Measurements from ENCODE around the gene PPIL1. TPM values are rescaled to one million over a fixed set of nuclear protein-coding genes. Genes with fewer than 3 reads are reported as not detected.
"Not testable (repeated sequence)": the region's sequence is repeated elsewhere in the genome, so short reads cannot be mapped to it uniquely, and the experiment has no call there.

The PPIL1 gene
- 34.6 TPM for polyA plus RNA-seq (2013, experiment 1 of 2; ENCODE audit: insufficient read length)
- 34.4 TPM for polyA plus RNA-seq (2013, experiment 2 of 2; ENCODE audit: insufficient read length)

DNA sequence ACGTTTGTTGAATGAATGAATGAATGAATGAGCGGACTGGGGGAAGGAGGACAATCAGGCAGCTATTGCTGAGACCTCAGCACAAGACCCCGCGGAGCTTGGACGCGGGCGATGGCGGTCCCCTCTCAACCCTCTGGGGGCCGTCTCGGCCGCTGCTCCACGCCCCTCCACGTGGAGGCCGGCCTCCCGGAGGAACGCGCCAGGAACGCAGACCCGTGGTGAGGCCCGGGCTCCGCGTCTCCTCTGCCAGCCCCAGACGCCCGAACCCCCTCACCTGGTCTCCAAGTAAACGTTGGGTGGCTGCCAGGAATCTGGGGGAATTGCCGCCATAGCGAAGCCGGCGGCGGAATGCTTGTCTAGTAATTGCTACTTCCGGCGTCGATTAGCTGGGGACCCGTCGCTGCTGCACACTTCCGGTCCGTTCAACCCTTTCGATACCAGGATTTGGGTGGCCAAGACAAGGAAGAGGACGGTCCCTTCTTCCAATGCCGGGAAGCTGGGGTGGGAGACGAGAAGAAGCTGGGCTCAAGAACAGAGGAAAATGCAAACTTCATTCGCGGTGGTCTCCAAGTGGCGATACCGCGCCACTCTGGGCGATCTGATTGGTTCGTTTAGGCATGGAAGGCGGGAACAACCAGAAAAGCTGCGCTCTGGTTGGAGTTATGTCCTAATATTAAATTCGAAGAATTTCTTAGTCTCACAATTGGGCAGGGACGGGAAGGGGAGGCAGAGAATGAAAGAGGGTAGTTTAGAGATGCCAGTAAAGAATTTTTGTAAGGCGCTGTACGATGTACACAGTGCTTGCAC, at the start of gene PPIL1:
Gene PPIL1 (minus strand): TSS at position 361 of the 807 bp plus-strand sequence. CDS start 31 bp downstream, at position 330.
- DNase-seq, result peak; percentile 91

GRCh38 chr6:36924131-36924530, 49.5 kb upstream of the PPIL1 start:
- DNase-seq, result peak; percentile 74

- DNase-seq, result peak; percentile 31
Measured at GRCh38 chr6:36920546-36920945, 45.9 kb upstream of the PPIL1 start.

GRCh38 chr6:36920049-36920448, 45.4 kb upstream of the PPIL1 start:
- no peak for DNase-seq

- DNase-seq, result peak; percentile 85
Measured at GRCh38 chr6:36917541-36918193, 43.1 kb upstream of the PPIL1 start.

DNA sequence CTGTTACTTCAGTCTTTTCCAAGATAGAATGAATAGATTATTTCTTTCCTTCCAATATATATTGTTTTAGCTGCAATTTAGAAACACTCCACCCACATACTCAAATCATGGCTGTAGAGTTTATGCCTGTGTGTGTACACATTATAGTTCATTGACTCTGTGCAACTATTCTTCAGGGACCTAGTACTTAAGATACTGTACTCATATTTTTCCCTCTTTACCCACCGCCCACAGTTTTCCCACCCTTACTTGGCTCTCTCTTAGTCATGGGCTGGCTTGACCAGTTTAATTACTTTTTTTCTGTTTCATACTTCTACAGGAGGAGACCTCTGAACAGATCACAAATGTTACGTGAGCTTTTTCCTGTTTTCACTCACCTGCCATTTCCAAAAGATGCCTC, 41.5 kb upstream of the PPIL1 start:
- DNase-seq, result no peak

DNA sequence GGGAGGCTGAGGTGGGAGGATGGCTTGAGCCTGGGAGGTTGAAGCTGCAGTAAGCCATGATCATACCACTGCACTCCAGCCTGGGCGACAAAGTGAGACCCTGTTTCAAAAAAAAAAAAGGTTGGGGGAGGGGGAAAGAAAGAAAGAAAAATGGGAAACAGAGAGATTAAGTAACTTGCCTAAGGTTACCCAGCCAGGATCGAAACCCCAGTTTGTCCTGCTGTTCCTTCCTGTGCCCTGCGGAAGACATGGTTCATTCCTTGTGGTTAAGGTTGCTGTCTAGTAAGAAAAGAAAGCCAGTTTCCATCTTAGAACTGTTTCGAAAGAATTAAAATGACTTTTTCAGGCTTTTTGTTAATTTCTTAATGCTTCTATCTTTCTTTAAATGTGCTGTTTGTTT, 41.0 kb upstream of the PPIL1 start:
- DNase-seq, result no peak

GRCh38 chr6:36914227-36914794, 39.7 kb upstream of the PPIL1 start:
- no peak for DNase-seq

- no peak for DNase-seq
Measured at GRCh38 chr6:36913082-36913481, 38.5 kb upstream of the PPIL1 start.

GRCh38 chr6:36912586-36912985, 38.0 kb upstream of the PPIL1 start:
- DNase-seq, result peak; percentile 86

- DNase-seq, result no peak
Measured at GRCh38 chr6:36912030-36912454, 37.4 kb upstream of the PPIL1 start.

GRCh38 chr6:36908747-36909146, 34.1 kb upstream of the PPIL1 start:
- no peak for DNase-seq

DNA sequence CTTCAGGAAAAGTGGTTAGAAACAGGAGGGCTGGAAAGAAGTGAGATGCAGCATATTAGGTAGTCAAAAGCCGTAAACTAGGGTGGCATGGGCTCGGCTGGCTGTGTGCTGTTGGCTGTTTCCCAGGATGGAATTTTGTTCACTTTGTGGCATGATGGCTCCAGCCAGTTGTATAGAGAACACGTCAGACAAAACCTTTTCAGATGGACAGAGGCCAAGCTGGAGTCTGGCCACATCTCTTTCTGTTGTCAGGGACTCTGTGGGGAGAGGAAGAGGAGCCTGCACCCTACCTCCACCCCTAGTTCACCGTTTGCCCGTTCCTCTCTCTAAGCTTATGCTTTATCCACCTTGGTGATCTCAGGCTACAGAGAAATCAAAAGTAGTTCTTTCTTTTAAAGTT, 33.2 kb upstream of the PPIL1 start:
- peak; percentile 29 for DNase-seq

DNA sequence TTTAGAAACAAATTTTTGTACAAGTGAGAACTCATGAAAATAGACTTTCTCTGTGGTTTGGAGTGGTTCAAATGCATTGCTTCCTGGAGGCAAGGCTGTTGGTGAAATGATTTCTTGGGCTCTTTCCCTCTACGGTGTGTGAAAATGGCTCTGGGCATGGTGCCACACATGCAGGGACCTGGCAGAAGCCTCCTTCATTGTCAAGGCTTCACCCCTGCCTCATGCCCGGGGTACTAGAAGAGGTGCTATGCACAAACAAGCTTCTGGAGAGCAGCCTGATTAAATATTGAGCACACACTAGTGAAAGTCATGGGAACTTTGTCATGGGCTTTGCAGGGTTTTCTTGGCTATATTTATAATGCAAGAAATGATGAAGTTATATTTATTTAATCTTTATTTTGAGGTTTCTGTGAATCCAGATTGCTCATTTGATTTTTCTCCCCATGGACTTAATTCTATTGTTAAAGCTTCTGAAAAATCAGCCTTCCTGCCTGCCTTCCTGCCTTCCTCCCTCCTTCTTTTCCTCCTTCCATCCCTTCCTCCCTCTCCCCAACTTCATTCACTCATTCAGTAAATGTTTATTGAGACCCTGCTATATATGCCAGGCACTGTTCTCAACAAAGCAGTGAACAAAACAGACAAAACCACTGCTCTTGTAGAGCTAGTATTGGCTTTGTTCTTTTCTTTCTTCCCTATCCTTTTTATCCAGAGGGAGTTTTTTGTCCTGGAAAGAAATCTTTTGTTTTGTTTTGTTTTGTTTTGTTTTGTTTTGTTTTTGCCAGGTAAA, 32.1 kb upstream of the PPIL1 start:
- DNase-seq, result no peak

DNA sequence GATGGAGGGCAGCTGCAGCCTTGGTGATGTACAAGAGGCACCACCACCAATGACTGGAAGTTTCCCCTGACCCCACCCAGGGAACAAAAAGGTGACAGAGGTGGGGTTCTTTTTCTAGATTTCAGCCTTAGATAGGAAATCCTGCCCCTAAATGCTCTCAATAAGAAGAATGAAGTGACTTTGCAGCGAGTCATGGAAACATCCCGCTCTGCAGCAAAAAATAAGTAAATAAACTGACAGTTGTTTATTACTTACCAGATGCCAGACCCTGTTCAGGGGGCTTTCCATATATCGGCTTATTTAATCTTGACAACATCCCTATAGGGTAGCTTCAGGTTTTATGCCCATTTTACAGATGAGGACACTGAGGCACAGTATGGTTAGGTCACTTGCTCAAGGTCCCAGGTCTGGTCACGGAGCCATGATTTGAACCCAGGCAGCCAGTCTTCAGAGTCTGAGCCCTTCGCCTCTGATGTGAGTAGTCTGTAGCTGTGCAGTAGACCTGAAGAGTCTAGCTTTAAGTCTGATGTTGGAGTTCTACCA, 30.3 kb upstream of the PPIL1 start:
- DNase-seq, result no peak

DNA sequence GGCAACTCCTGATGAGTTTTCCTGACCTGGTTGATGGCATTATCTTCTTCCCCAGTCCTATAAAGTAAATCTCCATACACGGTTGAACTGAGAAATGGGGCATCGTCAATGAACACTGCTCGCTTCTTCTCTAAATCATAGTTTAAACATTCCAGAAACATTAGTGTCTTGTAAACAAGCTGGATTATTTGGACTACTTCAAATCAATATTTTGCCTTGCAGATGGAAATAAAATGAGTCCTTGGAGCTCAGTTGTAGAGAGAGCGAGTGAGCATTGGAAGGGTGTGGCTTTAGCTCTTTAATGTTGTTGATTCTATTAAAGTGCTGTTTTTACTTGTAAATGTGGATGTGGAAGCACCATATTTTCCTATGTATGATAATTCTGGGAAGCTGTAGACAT, 29.5 kb upstream of the PPIL1 start:
- DNase-seq, result no peak

DNA sequence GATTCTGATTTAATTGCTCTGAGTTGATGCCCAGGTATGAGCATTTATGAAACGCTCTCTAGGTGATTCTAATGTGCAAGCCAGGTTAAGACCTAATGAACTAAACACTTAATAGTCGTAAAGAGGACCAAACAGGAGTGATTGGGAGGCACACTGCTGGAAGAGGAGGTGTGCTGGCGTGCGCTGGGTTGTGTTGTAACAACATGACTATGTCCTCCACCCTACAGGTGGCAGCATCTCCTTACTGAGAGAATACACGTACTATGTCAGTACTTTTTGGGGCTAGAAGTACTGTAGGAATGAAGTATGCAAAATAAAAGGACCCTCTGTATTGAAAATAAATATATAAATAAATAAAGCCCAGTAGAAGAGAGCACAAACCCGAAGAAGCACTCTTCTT, 23.0 kb upstream of the PPIL1 start:
- DNase-seq, result no peak

DNA sequence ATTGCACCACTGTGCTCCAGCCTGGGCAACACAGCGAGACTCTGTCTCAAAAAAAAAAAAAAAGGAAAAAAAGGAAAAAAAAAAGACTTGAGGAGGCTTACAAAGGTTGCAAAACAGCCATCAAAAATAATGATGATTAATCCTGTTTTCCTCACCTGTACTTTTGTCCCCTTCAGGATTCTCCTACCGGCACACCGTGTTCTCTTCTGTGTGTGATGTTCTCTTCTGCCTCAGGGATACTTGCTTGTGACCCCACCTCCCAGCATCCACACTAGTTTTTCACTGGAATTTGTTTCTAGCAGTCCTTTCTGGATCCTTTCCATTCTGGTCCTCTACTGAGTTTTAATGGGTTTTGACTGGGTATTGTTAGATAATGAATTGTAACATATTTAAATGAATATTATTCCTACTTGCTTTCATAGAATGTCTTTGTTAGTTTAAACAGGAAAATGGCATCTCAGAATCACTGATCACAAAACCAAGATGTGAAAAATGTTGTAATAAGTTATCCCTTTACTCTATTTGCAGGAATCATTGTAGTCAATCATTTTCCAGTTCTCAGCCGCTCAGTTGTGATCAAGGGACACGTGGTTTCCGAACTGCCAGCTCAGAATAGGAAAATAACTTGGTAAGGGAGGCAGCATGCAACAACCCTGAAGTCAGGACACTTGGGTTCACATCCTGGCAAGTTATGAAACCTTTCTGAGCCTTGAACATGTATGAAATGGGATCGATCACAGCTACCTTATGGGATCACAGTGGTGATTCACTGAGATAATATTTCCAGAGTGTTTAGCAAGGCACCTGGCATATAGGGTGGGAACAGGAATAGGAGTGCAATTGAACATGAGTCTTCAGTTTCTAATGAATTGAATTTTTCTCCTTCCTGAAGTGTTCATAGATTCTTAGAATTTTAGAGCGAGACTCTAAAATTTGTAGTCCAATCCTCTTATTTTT, 19.7 kb upstream of the PPIL1 start:
- no peak for DNase-seq

GRCh38 chr6:36891153-36891552, 16.6 kb upstream of the PPIL1 start:
- DNase-seq, result not testable (repeated sequence)

- DNase-seq, result no peak
Measured at GRCh38 chr6:36890112-36890663, 15.6 kb upstream of the PPIL1 start.

Data from fibroblast of skin of abdomen (primary cell).